OCI-LY1 (cell line): ENCODE results near the gene VAMP4.

Experiments
- EZH2 ChIP-seq: fragments of 200-600 bp; sonication (generic), shearing (Covaris generic); IDR thresholded peaks from 2 replicates; pipeline ENCODE4 v1.8.0; 2017; ENCODE audit warnings: borderline replicate concordance, mixed run types, mild to moderate bottlenecking, antibody characterized with exemption, low read length, moderate library complexity, mixed read lengths
- TF ChIP-seq, protein P1 (sequence below): fragments of 200-600 bp; sonication (generic), shearing (Covaris generic); IDR thresholded peaks from 2 replicates; pipeline ENCODE4 v1.5.1; 2017; ENCODE audit warnings: mild to moderate bottlenecking, antibody characterized with exemption, low read length, moderate library complexity, mixed read lengths

DNA sequence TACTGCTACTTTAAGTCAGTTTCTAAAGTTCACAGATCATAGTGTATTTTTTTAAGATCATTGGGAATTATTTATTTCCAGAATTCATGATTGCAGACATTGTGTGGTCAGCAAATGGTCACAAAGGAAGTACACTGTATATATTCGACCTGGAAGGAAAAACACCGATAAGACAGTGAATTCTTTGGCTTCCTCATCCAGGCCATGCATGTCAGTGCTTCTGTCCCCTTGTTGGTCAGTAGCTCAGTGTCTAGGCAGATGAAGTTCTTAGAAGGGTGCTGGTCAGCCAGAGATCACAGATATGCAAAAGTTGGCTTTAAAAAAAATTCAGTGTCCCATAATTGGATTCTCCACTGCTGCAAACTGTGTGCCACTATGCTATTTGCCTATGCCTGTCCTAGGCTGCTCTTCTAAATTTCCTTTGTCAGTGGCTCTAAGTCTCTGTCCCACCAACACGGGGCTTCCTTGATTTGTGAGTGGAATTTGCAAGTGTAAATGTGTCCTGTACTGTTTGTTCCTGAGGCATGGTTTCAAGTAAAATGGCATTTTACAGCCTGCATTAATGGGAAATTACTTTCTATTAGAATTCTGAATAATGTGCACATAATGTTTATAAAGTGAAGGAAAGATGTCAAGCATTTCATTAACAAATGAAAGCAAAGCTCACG is 12.0 kb upstream of the VAMP4 start:
- TF ChIP-seq, protein P1, sequence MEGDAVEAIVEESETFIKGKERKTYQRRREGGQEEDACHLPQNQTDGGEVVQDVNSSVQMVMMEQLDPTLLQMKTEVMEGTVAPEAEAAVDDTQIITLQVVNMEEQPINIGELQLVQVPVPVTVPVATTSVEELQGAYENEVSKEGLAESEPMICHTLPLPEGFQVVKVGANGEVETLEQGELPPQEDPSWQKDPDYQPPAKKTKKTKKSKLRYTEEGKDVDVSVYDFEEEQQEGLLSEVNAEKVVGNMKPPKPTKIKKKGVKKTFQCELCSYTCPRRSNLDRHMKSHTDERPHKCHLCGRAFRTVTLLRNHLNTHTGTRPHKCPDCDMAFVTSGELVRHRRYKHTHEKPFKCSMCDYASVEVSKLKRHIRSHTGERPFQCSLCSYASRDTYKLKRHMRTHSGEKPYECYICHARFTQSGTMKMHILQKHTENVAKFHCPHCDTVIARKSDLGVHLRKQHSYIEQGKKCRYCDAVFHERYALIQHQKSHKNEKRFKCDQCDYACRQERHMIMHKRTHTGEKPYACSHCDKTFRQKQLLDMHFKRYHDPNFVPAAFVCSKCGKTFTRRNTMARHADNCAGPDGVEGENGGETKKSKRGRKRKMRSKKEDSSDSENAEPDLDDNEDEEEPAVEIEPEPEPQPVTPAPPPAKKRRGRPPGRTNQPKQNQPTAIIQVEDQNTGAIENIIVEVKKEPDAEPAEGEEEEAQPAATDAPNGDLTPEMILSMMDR, result no peak
- TF ChIP-seq EZH2, result no peak
